Activated T-cell treated with anti-CD3 and anti-CD28 coated beads, Interleukin-2, amount 50 U/mL, for 1 hour (primary cell): Measurements from ENCODE around the gene DLL4.

Experiments
- DNase-seq: peaks from one replicate; pipeline ENCODE4 v3.0.0-alpha.2; 2020

DLL4 gene

GRCh38 chr15:40906991-40907802 lies 21.9 kb upstream of the DLL4 start:
- DNase-seq = peak; percentile 56

DNA sequence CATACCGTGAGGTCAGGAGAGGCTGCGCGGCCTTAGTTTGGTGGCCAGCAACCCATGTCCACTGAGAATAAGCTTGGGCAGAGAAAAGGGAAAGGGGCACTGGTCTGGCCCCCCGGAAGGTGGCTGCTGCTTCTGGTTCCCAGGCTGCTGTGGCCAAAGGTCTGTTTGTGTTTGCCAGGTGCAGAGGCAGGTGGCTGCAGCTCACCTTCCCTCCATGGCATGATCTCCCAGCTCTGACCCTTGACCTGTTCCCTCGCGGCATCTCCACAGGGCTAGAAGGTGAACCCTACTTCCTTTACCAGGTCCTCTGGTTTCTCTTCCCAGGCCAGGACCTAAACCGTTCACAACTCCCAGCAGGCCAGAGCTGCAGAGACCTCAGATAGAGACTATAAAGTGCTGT lies 21.0 kb upstream of the DLL4 start:
- no peak for DNase-seq

GRCh38 chr15:40909662-40910630 lies 19.2 kb upstream of the DLL4 start:
- no peak for DNase-seq

- no peak for DNase-seq
These were observed 18.0 kb upstream of the DLL4 start for GRCh38 chr15:40911141-40911540.

GRCh38 chr15:40911693-40912092 lies 17.4 kb upstream of the DLL4 start:
- no peak for DNase-seq

DNA sequence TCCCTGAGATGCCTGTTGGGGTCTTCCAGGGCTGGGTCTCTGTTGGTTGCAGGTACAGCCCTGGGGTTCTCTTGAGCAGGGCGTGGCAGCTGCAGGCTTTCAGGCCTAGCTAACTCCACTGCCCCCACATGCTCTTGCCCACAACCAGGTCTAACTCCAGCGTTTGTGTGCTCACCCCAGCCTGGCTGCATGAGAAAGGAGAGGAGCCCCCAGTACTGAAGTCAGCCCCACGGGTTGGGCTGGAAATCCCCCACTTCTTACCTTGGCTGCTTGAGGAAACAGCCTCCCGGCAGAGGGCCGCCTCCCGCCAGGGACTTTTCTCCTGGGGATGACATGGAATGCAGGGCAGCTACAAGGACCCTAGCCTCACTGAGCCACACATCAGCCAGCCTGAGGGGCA lies 16.7 kb upstream of the DLL4 start:
- no peak for DNase-seq

GRCh38 chr15:40914013-40914412 lies 15.1 kb upstream of the DLL4 start:
- DNase-seq = no peak

DNA sequence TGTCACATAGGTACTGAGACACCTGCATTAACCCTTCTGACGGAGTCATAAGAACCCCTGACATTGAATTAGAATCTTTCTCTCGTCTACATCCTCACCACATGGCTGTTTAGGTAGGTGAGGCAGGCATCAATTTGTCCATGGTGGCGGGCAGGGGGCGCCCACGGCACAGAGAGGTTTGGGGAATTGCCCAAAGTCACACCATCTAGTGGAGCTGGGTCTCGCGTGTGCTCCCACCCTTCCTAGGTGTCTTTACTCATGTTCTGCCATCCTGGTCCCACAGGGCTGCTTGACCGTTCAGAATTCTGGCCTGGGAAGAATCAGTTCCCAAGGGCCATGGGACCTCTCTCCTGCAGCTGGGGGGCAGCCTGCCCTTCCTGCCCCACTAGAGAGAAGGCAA lies 14.7 kb upstream of the DLL4 start:
- no peak for DNase-seq

DNA sequence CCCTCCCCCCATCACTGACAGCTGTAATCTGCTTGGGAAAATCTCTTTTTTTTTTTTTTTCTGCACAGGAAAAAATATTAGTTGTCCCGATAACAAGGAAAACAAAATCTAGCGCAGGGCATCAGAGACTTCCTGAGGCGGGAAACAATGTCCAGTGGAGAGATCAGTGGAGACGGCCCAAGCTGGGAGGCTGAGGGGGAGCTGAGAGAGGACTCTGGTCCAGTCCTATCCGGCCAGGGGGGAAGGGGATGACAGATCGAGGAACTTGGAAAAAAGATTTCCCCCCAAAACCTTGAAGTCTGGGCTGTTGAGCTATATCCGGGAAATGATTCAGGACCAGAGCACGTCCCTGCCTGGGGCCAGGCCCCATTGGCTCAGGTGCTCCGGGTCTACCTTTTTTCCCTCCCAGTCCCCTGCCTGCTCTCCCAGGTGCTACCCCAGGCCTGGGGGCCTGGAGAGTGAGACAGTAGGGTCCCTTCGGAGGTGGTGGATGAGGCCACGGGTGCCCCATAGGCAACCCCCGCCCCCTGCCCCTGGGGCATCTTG lies 14.0 kb upstream of the DLL4 start:
- no peak for DNase-seq

DNA sequence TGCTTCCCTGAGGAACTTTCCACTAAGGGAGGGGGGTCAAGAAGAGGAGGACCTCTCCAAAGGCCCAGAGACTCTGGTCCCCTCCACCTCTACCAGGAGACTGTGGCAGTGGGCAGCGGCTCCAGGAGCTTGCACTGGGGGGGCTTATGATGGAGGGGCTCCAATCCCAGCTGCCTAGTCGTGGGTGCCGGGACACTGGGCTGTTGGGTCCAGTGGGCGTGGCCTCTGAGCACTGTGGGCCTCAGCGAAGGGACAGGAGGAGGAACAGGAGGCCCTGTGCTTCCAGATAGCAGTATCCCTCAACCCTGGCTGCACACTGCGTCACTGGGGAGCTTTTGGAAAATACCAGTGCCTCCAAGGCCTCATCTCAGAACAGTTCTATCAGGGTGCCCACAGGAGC lies 13.5 kb upstream of the DLL4 start:
- DNase-seq = no peak

- DNase-seq = no peak
These were observed 11.6 kb upstream of the DLL4 start for GRCh38 chr15:40917585-40917984.

DNA sequence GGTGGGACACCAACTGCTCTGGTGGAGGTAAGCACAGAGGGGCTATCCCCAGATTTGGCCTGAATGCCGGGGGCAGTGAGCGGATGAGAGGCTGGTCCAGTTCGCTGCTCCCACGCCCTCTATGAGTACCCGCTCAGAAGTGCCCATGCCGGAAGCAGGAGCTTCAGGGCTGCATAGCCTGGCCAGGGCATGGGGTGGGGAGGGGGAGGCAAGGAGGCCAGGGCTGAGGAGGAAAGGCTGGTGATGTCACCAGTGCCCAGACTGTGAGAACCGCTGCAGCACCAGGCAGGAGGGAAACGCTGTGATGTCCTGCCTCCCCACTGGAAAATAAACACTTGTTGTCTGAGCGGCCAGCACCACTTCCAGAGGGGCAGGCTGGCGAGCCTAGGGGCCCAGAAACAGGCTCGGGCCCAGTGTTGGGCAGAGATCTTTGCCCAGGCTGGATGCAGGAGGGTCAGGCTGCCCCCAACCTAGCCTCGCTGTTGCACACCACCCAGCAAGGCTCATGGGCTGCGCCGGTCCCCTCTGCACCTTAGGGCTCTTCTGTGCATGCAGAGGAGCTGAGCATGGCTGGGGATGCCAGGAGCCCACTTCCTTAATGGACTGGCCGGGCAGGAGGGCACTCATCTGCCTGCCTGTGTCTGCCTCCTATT lies 10.9 kb upstream of the DLL4 start:
- DNase-seq = no peak

GRCh38 chr15:40918799-40919392 lies 10.2 kb upstream of the DLL4 start:
- DNase-seq = no peak

DNA sequence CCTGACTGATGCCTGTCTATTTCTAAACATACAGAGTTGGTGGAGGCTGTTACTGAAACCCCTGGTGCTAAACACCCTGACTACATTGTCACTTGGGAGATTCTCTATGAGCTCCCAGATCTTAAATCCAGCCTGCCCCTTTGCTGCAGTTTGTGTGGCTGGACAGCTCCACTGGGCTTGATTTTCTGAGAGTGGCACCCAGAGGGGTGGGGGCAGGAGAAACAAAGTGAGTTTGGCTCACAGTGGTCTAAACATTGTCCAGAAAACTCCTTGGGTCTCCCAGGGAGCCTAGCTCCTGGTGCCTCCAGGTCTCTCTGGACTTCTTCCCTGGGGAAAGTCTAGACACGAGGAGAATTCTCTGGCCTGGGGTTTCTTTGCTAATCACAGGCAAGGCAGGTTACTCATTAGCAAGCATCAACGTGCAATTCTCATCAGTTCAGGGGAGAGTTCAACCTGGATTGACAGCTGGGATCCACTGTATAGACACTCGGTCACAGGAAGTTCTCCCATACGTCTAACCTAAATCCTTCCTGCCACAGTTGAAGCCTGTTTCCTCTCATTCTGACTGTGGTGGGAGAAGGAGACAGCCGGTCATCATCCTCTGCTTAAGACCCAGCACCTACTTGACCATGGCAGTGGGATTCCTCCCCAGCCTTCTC lies 7.1 kb upstream of the DLL4 start:
- DNase-seq = no peak

DNA sequence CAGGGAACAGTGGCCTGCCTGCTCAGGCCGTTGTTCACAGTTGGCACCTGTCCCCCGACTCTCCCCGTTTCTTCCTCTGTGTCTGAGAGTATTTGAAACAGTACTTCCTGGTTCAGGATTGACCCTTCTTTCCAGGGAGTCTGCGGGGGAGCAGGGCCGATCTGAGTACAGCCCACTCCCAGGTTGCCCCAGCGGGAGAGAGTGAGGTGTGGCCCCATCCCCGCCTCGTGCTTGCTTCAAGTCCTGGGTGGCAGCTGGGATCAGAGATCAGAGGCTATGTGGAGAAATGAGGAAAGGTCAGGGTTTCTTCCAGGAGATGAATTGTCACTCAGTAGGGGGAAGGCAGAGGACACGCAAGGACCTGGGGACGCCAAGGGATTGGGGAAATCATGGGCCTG lies 6.5 kb upstream of the DLL4 start:
- no peak for DNase-seq

DNA sequence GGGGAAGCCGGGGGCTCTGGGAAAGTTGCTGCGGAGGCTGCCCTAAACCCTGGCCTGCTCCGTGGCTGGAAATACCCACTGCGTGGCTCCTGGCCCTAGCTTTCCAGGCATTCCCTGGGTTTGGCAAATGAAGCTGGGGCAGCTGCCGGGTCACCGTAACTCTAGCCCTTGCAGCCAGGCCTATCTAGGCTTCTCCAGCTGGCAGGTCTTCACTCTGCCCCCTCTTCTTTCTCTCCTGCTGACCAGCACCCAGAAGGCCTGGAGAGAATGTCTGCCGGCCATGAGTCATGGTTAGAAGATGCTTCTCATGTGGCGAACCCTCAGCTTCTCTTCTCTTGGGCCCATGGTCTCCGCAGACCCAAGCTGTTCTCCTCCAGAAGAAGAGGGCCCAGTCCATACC lies 5.6 kb upstream of the DLL4 start:
- DNase-seq = no peak

DNA sequence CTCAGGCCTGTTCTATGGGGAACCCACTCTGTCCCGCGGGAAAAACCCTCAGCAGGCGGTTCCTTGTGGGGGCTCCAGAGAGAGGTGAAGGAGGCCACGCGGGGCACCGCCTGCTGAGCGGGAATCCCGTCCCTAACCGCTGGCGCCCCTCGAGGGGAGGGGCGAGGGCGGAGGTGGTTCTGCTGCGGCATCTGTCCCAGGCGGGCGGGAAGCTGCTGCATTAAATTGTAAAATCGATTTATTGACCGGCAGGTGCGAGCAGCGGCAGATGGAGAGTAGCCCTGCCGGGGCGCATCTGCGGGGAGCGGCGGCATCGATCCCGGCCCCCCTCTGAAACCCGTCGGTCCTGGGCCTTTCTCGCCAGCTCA lies 3.7 kb upstream of the DLL4 start:
- DNase-seq = no peak

- DNase-seq = no peak
These were observed 3.1 kb upstream of the DLL4 start for GRCh38 chr15:40925863-40926658.

- no peak for DNase-seq
These were observed 2.3 kb upstream of the DLL4 start for GRCh38 chr15:40926659-40927494.

GRCh38 chr15:40927495-40927872 lies 1.7 kb upstream of the DLL4 start:
- no peak for DNase-seq
